Stimulated activated CD4-positive, alpha-beta T cell treated with anti-CD3 and anti-CD28 coated beads, Interleukin-1b, Interleukin-23, amount 100 ng/mL, for 24 hours (primary cell): Measurements from ENCODE around the gene CUL9.
A peak's percentile ranks its signal among the peaks of the same experiment; 100 is the strongest.

Experiments
- DNase-seq, 4 experiments: peaks; one replicate each; pipeline ENCODE4 v3.0.0-alpha.2; 2020; ENCODE audit warnings: low read depth in 4 of 4, low spot score in 1 of 4

The CUL9 gene

GRCh38 chr6:43254138-43254817, 72.3 kb downstream of the CUL9 start:
- no peak for DNase-seq

GRCh38 chr6:43254846-43255245, 72.8 kb downstream of the CUL9 start:
- no peak for DNase-seq

- no peak for DNase-seq
These were observed 73.5 kb downstream of the CUL9 start for GRCh38 chr6:43255408-43256054.

GRCh38 chr6:43256670-43257366, 74.8 kb downstream of the CUL9 start:
- no peak for DNase-seq

- DNase-seq, result no peak
These were observed 75.6 kb downstream of the CUL9 start for GRCh38 chr6:43257367-43258145.

- no peak for DNase-seq
These were observed 76.2 kb downstream of the CUL9 start for GRCh38 chr6:43258180-43258579.

GRCh38 chr6:43258807-43259686, 77.1 kb downstream of the CUL9 start:
- no peak for DNase-seq

- DNase-seq, result no peak
These were observed 78.8 kb downstream of the CUL9 start for GRCh38 chr6:43260791-43261190.

GRCh38 chr6:43261198-43261597, 79.2 kb downstream of the CUL9 start:
- no peak for DNase-seq

GRCh38 chr6:43262000-43262779, 80.2 kb downstream of the CUL9 start:
- DNase-seq, result no peak

GRCh38 chr6:43262780-43263313, 80.9 kb downstream of the CUL9 start:
- no peak for DNase-seq

GRCh38 chr6:43263314-43264178, 81.5 kb downstream of the CUL9 start:
- DNase-seq, result peak; percentile 48 to 64 (median 60)

- DNase-seq, result no peak
These were observed 82.7 kb downstream of the CUL9 start for GRCh38 chr6:43264599-43265145.

- DNase-seq, result no peak
These were observed 83.6 kb downstream of the CUL9 start for GRCh38 chr6:43265564-43265963.

- no peak for DNase-seq
These were observed 85.8 kb downstream of the CUL9 start for GRCh38 chr6:43267619-43268354.

- no peak for DNase-seq
These were observed 86.3 kb downstream of the CUL9 start for GRCh38 chr6:43268355-43268700.

- no peak for DNase-seq
These were observed 86.8 kb downstream of the CUL9 start for GRCh38 chr6:43268782-43269272.
